Suppressor macrophage treated with lipopolysaccharide for 4 hours (primary cell): ENCODE measurements around the gene PCDHB11.
"Not testable (repeated sequence)": the region's sequence is repeated elsewhere in the genome, so short reads cannot be mapped to it uniquely, and the experiment has no call there.

ENCODE experiments used
- DNase-seq: peaks from one replicate; pipeline ENCODE4 v3.0.0-alpha.2; 2020

Gene PCDHB11

GRCh38 chr5:141246971-141247370 lies 47.5 kb downstream of the PCDHB11 start:
- DNase-seq = not testable (repeated sequence)

GRCh38 chr5:141247434-141247833 lies 48.0 kb downstream of the PCDHB11 start:
- not testable (repeated sequence) for DNase-seq

- no peak for DNase-seq
These were observed 51.1 kb downstream of the PCDHB11 start for GRCh38 chr5:141250576-141250975.
